GM12801 (cell line): ENCODE data around the gene TRMT1.

Experiments used
- TF ChIP-seq, protein P1 (sequence below): IDR thresholded peaks from one replicate; pipeline ENCODE4 v1.5.1; 2011; ENCODE audit warnings: control low read depth; ENCODE audit not compliant: insufficient read length; ENCODE audit errors: extremely low read depth

The TRMT1 gene

DNA sequence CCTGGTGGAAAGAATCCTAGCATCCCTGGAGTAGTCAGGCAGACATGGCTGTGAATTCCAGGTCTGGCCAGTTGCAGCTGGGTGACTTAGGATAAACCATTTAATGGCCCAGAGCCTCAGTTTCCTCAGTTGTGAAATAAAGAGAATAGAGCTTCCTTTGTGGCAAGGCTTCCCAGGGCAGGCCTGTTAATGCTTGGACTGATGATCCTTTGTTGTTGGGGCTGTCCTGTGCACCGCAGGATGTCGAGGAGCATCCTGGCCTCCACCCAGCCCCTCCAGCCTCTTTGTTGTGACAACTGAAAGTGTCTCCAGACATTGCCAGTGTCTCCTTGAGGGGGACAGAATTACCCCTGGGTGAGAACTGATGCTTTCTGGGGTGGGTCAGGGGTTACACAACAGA is 30.2 kb downstream of the TRMT1 start:
- TF ChIP-seq, protein P1, sequence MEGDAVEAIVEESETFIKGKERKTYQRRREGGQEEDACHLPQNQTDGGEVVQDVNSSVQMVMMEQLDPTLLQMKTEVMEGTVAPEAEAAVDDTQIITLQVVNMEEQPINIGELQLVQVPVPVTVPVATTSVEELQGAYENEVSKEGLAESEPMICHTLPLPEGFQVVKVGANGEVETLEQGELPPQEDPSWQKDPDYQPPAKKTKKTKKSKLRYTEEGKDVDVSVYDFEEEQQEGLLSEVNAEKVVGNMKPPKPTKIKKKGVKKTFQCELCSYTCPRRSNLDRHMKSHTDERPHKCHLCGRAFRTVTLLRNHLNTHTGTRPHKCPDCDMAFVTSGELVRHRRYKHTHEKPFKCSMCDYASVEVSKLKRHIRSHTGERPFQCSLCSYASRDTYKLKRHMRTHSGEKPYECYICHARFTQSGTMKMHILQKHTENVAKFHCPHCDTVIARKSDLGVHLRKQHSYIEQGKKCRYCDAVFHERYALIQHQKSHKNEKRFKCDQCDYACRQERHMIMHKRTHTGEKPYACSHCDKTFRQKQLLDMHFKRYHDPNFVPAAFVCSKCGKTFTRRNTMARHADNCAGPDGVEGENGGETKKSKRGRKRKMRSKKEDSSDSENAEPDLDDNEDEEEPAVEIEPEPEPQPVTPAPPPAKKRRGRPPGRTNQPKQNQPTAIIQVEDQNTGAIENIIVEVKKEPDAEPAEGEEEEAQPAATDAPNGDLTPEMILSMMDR = no peak

DNA sequence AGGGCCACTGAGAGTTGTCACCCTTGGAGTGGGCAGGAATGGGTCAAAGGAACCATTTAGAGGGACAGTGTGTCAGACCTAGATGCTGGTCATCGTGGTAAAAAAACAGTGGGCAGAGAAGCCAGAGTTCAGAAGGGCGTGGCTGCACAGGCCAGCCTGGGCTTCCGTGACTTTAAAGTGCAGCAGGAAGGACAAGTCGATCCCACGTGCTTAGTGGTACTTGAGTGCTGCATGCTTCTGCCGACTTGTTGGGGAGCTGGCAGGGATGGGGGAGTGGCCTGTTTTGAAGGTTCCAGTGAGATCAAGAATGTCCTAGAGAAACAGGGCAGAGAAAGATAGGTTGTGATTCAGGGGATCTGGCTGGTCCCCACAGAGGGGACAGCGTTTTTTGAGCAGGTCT is 30.9 kb downstream of the TRMT1 start:
- TF ChIP-seq, protein P1 = no peak

DNA sequence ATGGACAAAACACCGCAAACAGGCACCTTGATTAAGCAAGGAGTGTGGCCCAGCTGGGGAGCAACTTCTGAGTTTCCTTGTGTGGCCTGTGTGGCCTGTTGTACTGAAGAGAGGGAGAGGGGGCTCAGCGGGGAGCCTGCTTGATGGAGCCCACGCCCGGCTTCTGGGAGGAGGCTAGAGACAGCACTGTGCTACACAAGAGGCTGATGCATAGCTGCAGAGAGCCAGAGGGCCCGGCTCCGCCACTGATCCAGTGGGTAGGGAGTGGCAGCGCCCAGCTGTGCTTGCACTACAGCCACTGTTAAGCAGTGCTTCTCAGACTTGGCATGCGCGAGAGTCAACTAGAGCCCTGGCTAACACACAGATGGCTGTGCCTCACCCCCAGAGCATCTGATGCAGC is 32.9 kb downstream of the TRMT1 start:
- TF ChIP-seq, protein P1 = no peak

DNA sequence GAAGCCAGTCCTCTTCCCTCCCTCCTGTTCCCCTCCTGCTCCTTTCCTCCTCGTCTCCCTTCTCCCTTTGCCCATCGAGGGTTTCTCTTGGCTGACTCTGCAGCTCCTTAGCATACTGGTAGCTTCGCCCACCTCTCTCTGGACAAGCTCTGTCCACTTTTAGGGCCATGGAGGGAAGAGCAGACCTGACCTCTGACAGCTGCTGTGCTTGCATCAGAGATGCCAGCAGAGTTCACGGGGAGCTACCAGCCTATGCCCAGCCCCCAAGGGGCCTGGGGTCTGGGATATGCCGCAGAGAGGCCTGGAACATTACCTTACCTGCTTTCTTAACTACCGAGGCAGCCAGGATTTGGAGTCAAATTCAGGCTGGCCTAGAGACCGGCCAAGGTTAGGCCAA is 33.5 kb downstream of the TRMT1 start:
- TF ChIP-seq, protein P1 = no peak

DNA sequence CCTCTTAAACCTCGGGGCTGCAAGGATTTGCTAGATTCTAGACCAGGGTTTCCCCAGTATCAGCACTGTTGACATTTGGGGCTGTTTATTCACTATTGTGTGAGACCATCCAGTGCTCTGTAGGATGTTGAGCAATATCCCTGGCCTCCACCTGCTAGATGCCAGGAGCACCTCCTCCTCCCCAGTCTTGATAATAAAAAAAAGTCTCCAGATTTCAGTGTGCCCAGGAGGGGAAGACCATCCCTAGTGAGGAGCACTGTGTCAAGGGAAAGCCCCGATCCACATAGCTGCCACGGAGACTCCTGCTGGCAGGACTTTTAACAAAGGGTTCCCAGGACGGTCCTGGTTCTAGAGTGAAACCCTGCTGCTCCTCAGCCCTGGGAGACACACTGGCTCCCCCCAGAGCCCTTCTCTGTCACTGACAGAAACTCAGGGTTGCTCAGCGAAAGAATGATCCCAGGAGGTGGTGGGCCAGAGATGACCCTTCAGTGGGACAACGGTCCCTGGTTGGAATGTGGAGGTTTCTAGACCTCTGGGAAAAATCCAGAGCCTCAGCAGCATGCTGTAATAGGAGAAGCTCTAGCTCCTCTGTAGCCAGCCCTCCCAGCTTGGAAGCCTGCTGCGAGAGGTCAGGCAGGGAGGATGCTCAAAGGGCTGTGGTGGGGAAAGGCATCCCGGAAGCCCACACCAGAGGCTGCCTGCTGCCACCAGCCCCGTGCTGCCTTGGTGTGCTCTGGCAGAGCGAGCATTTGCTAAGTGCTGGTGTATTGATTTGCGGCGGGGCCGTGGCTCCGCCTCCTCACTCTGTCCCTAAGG is 34.1 kb downstream of the TRMT1 start:
- TF ChIP-seq, protein P1 = no peak

DNA sequence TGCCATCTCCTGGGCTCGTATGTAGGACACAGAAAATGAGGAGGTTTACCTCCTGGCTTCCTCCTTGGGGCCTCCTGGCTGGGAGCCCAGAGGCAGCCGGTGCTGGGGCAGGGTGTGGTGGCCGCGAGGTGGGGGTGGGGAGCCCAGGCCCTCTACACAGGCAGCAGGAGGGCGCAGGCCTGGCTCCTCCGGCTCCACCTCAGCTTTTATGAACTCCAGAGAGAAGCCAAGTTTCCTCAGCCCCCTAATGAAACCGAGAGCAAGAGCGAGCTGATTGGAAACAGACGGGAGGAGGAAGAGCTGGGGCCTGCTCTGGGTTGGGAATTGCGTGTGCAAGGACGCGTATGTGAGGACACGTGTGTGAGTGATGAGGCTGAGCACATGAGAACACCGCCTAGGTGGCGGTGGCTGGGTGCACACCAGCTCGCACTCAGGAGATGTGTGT is 37.0 kb downstream of the TRMT1 start:
- TF ChIP-seq, protein P1 = no peak

DNA sequence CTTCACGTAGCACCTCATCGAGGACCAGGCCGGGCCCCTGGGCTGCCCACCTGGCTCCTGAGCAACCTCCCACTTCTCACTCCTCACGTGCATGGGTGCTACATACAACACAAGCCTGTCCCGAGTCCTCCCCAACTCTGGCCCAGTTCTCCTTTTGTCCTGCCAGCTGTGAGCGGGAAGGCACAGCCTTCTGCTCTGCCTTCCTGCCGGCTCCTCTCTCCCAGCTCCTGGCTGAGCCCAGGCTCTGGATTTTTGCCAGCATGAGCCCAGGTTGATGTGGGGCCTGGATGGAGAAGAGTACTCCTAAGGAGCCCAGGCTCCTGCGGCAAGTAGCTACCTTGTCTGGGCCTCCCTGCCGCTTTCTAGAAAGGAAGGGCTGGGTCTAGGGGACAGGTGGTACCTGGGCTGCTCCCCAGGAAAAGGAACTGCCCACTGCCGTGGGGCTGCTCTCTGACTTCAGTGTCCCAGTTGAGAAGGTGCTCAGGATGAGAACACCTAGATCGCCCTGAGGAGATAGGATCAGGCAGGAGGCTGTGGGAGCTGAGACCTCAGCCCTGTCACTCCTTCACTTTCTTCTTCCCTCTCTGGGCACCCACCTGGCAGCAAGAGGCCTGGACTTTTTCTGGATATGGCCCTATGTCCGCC is 37.5 kb downstream of the TRMT1 start:
- TF ChIP-seq, protein P1 = no peak
